Activated CD4-positive, alpha-beta T cell treated with anti-CD3 and anti-CD28 coated beads for 1 hour (primary cell): ENCODE data around the gene ACTR5.

Experiments
- DNase-seq: peaks from one replicate; pipeline ENCODE4 v3.0.0-alpha.2; 2020

ACTR5 gene

DNA sequence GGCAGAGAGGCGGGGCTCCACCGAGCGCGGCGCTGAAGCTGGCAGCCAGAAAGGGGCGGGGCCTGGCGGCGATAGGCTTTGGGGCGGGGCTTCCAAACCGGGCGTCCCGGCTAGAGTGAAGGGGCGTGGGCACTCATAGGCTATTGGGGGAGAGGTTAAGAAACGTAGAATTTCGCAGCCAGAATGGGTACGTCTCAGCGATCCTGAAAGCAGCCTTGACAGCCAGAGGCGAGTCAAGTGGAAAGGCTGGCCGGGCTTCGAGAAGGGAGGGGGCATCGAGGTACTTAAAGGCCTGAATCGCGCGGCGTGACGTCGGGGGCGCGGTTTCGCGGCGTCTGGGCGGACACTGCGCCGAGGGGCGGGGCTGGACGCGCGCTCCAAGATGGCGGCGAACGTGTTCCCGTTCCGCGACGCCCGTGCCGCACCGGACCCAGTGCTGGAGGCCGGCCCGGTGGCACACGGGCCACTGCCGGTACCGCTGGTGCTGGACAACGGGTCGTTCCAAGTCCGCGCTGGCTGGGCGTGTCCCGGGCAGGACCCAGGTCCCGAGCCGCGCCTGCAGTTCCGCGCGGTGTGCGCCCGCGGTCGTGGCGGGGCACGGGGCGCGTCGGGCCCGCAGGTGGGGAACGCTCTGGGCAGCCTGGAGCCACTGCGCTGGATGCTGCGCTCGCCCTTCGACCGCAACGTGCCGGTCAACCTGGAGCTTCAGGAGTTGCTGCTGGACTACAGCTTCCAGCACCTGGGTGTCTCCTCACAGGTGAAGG lies at the start of gene ACTR5:
Gene ACTR5, plus strand, starts transcription at position 364 of the 764 bp plus-strand sequence. Its CDS starts 19 bp downstream, at position 383.
- DNase-seq: peak; percentile 95

DNA sequence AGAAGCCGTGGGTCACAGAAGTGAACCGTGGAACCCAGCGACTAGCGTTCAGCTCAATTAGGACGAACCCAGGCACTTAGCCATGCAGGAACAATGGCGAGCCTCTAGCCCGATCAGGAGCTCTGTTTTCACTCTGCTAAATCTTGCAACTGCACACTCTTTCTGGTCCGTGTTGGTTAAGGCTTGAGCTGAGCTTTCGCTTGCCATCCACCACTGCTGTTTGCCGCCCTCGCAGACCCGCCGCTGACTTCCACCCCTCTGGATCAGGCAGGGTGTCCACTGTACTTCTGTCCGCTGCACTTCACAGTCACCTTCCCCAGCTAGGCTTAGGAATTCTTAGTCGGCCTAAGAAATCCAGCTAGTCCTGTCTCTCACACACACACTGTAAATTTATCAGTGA lies 49.7 kb upstream of the ACTR5 start:
- DNase-seq: no peak

DNA sequence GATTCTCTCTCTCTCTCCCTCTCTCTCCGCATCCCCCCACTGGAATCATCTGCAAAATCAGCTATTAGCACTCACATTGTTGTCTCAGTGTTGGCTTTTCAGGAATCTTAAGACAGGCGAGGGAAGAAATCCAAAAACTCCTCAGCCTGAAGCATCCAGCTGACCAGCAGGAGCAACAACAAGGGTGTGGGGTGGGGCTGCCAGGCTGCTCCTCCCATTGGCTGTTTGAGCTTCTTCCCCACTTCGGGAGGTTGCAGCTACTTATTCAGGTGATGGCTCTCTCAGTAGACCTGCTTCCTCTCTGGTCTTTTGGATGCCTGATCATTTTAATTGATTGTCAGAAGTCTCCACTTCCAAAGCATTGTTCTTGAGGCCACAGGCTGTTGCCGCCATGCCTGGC lies 48.1 kb upstream of the ACTR5 start:
- DNase-seq: no peak

- no peak for DNase-seq
Observed at GRCh38 chr20:38700926-38701325, 47.3 kb upstream of the ACTR5 start.

GRCh38 chr20:38703526-38703925 lies 44.7 kb upstream of the ACTR5 start:
- no peak for DNase-seq

GRCh38 chr20:38704136-38704535 lies 44.1 kb upstream of the ACTR5 start:
- no peak for DNase-seq

DNA sequence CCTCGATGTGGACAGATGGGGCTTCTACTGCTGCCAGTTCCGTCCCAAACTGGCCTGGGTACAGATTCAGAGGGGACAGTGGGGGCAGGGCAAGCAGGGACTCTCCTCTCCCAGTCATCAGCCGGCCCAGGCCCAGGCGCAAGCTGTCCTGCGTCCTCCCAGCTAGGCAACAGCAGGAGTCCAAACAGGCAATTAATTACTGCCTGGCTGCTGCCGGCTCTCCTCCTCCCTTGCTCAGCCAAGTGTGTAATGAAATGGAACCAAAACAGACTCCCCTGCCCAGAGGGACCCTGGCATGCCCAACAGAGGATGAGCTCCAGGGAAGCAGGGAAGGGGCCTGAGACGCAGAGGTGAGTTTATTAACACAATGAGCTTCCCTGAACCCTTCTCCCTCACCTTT lies 41.8 kb upstream of the ACTR5 start:
- DNase-seq: no peak

GRCh38 chr20:38714308-38714707 lies 34.0 kb upstream of the ACTR5 start:
- DNase-seq: no peak

DNA sequence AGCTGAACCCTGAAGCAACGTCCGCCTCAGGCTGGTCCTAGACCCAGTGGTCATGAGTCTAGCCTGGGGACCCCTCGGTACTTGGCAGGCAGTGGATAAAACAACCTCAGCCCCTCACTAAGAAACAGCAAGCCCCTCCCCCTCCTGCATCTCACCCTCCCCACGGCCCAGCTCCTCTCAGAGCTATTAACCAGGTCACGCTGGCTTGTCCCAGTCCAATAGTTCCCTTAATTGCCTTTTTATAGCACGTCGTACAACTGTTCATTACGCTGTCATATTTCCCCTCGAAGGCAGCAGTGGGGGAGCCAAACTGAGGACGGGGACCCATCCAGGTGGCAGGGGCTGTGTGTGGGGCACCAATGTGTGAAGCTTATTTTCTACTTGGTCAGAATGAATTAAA lies 32.6 kb upstream of the ACTR5 start:
- DNase-seq: no peak

GRCh38 chr20:38722683-38723016 lies 25.6 kb upstream of the ACTR5 start:
- DNase-seq: no peak

DNA sequence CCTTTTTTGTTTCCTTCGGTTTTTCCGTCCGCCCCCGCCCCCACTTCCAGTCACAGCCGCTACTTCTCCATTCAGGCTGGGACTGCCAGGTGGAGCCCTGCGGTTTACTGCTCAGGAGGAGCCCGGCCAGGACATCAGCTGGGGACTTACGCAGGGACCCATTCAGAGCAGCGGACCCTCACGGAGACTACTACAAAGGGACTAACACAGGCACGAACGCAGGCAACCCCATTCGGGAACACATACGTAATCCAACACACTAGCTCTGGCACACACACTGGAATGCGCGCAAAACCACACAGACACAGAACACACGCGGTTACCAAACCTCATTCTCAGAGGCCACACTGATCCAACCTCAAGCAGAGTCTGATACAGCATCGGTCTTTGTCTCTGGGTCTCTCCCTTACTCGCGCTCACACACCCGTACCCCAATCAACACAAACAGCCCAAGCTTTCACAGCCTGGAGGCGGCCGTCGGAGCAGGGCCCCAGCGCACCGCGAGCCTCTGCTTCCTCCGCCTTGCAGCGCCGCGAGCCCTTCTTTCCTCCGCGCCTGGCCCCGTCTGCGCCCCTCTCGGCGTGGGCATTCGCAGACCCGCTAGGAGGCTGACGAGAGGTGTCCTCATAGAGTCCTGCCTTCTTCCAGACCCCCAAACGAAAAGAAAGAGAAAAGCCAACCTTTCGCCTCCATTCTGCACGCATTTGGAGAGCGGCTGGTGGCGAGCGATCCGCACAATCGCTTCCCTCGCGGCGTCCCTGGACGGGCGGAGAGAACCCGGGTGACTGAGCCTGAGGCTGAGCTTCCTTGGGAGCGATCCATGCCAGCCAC lies 25.0 kb upstream of the ACTR5 start:
- DNase-seq: no peak

DNA sequence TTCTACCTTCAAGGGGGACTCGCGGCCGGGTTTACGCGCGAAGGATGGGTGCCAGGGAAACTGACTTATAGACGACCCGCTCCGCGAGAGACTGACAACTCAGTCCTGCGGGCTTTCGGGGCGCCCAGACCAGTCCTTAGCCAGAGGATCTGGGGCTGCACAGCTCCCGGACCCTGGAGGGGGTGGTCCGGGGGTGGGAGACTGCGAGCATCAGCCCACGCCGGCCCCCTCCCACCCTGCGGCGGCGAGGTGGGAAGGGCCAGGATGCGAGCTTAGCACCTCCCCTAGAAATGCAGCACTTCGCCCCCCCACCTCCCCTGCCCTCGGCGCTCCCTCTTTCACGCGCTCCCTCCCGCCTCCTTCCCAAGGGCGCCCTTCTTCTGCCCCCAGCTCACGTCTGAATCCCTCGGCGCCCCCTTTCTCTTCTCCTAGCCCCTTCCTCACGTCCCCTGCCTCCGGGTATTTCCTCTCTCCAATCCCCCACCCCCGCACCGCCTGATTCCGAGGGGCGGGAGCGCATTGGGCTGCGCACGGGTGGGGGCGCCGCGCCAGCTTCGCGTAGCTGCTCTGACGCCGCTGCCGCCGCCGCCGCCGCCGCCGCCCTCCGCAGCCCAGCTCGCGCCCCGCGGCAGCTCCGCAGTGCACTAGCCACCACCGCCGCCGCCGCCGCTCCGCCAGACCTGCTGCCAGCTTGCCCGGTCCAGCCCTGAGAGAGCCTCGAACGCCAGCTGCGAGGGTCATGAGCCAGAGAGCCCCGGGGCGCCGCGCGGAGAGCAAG lies 24.2 kb upstream of the ACTR5 start, which contains the start of gene SLC32A1:
Gene SLC32A1, plus strand, starts transcription at position 639 of the 778 bp plus-strand sequence. CDS start 239 bp downstream, outside the sequence.
- no peak for DNase-seq

GRCh38 chr20:38724626-38725147 lies 23.6 kb upstream of the ACTR5 start:
- DNase-seq: no peak

DNA sequence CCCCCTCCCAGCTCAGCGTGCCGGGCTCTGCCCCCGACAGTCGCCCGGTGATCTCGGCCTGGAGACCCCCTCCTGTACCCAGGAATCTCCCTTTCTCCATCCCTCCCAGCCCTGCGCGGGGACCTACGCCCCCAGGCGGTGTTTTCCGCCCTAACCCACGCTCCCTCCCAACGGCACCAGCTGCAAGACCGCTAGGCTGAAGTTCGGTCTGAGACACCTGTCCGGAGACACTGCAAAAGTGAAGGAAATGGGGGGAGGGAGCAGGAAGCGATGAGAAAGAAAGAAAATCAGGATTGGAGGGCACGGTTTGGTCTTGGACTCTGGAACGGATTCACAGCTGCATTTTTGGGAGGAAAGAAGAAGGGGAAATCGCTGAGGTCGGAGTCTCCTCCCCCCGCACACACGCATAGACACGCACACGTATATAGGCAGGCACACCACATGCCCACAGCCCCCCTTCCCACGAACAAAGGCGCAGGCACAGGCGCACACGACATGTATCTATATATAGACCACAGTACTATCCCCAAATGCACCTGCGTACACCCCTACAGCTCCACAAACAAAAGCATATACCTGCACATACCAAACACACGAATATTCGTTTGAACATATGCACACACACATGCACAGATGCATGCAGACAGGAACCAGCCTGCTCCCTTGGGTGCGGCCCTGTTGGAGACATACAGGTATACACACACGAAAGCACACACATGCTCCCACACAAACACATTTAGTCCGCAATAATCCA lies 22.9 kb upstream of the ACTR5 start:
- no peak for DNase-seq

GRCh38 chr20:38725931-38726803 lies 22.1 kb upstream of the ACTR5 start:
- DNase-seq: no peak

GRCh38 chr20:38726804-38727606 lies 21.3 kb upstream of the ACTR5 start:
- DNase-seq: no peak

DNA sequence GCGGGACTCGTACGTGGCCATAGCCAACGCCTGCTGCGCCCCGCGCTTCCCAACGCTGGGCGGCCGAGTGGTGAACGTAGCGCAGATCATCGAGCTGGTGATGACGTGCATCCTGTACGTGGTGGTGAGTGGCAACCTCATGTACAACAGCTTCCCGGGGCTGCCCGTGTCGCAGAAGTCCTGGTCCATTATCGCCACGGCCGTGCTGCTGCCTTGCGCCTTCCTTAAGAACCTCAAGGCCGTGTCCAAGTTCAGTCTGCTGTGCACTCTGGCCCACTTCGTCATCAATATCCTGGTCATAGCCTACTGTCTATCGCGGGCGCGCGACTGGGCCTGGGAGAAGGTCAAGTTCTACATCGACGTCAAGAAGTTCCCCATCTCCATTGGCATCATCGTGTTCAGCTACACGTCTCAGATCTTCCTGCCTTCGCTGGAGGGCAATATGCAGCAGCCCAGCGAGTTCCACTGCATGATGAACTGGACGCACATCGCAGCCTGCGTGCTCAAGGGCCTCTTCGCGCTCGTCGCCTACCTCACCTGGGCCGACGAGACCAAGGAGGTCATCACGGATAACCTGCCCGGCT lies 20.6 kb upstream of the ACTR5 start:
- DNase-seq: no peak

- DNase-seq: no peak
Observed at GRCh38 chr20:38728191-38728781, 20.0 kb upstream of the ACTR5 start.

DNA sequence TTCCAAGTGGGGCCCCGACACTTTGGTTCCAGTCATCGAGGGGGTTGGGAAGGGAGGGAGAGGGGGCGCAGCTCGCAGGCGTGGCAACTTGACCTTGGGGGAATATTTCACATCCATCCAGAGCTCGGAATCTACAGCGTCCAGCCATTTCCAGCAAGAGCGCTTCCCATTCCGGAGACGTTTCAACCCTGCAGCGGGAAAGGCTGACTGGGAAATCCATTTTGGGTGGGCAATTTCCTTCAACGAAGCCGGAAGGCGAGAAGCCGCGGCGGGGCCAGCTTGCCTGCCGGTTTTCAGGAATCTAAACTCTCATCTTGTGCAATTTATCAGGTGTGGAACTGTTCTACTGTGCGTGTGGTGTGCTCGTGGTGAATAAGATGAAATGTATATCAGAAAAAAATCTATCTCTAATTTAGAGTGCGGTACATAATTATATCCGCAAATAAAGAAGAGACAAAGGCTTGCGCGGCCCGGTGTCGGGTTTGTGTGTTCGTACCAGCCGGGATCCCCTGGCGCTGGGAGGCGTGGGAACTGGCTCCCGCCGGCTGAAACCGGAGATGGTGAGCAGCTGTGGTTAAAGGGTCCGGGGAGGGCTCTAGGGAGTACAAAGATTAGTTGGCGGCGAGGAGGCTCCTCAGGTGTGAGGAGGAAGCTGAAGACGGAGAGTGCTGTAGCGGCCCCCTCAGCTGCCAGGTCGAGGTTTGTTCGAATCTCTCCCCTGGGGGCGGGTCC lies 19.2 kb upstream of the ACTR5 start:
- DNase-seq: no peak
